IPS DF 19.7 (cell line): ENCODE measurements around the gene FAM53B.
"Not testable (repeated sequence)": the region's sequence is repeated elsewhere in the genome, so short reads cannot be mapped to it uniquely, and the experiment has no call there.

ENCODE experiments used
- DNase-seq: peaks from one replicate; pipeline ENCODE4 v3.0.0-alpha.2; 2013; ENCODE audit warnings: low read depth, low spot score

Gene FAM53B

GRCh38 chr10:124744102-124745050, at the start of gene FAM53B:
FAM53B (minus strand) TSS chr10:124744378; CDS start chr10:124706713, 37,665 bp downstream.
- no peak for DNase-seq

GRCh38 chr10:124792998-124793352, 48.8 kb upstream of the FAM53B start:
- DNase-seq, result no peak

- no peak for DNase-seq
Observed at GRCh38 chr10:124791547-124792348, 47.6 kb upstream of the FAM53B start, which contains the start of gene EEF1AKMT2. EEF1AKMT2 (minus strand) TSS chr10:124791887; CDS start chr10:124791833, 54 bp downstream.

GRCh38 chr10:124782900-124783299, 38.7 kb upstream of the FAM53B start:
- not testable (repeated sequence) for DNase-seq

GRCh38 chr10:124768791-124769190, 24.6 kb upstream of the FAM53B start:
- DNase-seq, result no peak

GRCh38 chr10:124765256-124765655, 21.1 kb upstream of the FAM53B start:
- no peak for DNase-seq

- no peak for DNase-seq
Observed at GRCh38 chr10:124763267-124763666, 19.1 kb upstream of the FAM53B start.

GRCh38 chr10:124762281-124762680, 18.1 kb upstream of the FAM53B start:
- no peak for DNase-seq

- DNase-seq, result no peak
Observed at GRCh38 chr10:124756156-124756903, 12.2 kb upstream of the FAM53B start.

- DNase-seq, result no peak
Observed at GRCh38 chr10:124755581-124755980, 11.4 kb upstream of the FAM53B start.

GRCh38 chr10:124754227-124754626, 10.0 kb upstream of the FAM53B start:
- DNase-seq, result no peak

GRCh38 chr10:124748953-124749645, 4.9 kb upstream of the FAM53B start:
- DNase-seq, result no peak

- DNase-seq, result no peak
Observed at GRCh38 chr10:124748166-124748565, 4.0 kb upstream of the FAM53B start.

- DNase-seq, result no peak
Observed at GRCh38 chr10:124747745-124748144, 3.6 kb upstream of the FAM53B start.

- no peak for DNase-seq
Observed at GRCh38 chr10:124746992-124747391, 2.8 kb upstream of the FAM53B start.

- DNase-seq, result not testable (repeated sequence)
Observed at GRCh38 chr10:124746447-124746846, 2.3 kb upstream of the FAM53B start.

- DNase-seq, result no peak
Observed at GRCh38 chr10:124745673-124746072, 1.5 kb upstream of the FAM53B start.

- no peak for DNase-seq
Observed at GRCh38 chr10:124745252-124745651, 1.1 kb upstream of the FAM53B start.

- DNase-seq, result no peak
Observed at GRCh38 chr10:124743191-124744101, 732 bp downstream of the FAM53B start.
